Measurements from ENCODE around the gene ARPIN.

Gene ARPIN

GRCh38 chr15:89899295-89899945, 13.3 kb downstream of the ARPIN start:
- TF ChIP-seq CTCF (conservative IDR thresholded peaks at IDR 0.05; ENCODE audit: low read length), result no peak
- no peak overlapping the region for H3K4me3 ChIP-seq (ENCODE audit: low read length)

GRCh38 chr15:89898614-89899294, 14.0 kb downstream of the ARPIN start:
- peak; percentile 67 for TF ChIP-seq CTCF (conservative IDR thresholded peaks at IDR 0.05; ENCODE audit: low read length)
- peak; percentile 50 for DNase-seq (ENCODE audit: low read depth)

More at GRCh38 chr15:89899295-89899945, 13.3 kb downstream of the ARPIN start:
- no peak for DNase-seq (ENCODE audit: low read depth)

GRCh38 chr15:89898146-89898545, 14.6 kb downstream of the ARPIN start:
- no peak for TF ChIP-seq CTCF (conservative IDR thresholded peaks at IDR 0.05; ENCODE audit: low read length)
- H3K4me3 ChIP-seq (ENCODE audit: low read length), result no peak overlapping the region
- no peak for DNase-seq (ENCODE audit: low read depth)

More at GRCh38 chr15:89898614-89899294, 14.0 kb downstream of the ARPIN start:
- no peak overlapping the region for H3K4me3 ChIP-seq (ENCODE audit: low read length)

- peak; percentile 92 for DNase-seq (ENCODE audit: low read depth)
Measured at GRCh38 chr15:89893696-89894447, 18.9 kb downstream of the ARPIN start, which contains the start of gene AP3S2. TSS of gene AP3S2 (minus strand) at chr15:89893994. CDS start at chr15:89893949, 45 bp downstream.

GRCh38 chr15:89893027-89893426, 19.7 kb downstream of the ARPIN start:
- peak; percentile 54 for DNase-seq (ENCODE audit: low read depth)
- no peak for TF ChIP-seq CTCF (conservative IDR thresholded peaks at IDR 0.05; ENCODE audit: low read length)
- peak overlapping the region; percentile 96 for H3K4me3 ChIP-seq (ENCODE audit: low read length)

More at GRCh38 chr15:89893696-89894447, 18.9 kb downstream of the ARPIN start, which contains the start of gene AP3S2:
- TF ChIP-seq CTCF (conservative IDR thresholded peaks at IDR 0.05; ENCODE audit: low read length), result 0 out of 2 replicates have a peak, but pooled peaks have one; percentile 1
- peak within 1 kb of the TSS; percentile 96 for H3K4me3 ChIP-seq (ENCODE audit: low read length)

- no peak overlapping the region for H3K4me3 ChIP-seq (ENCODE audit: low read length)
- peak; percentile 73 for TF ChIP-seq CTCF (conservative IDR thresholded peaks at IDR 0.05; ENCODE audit: low read length)
- peak; percentile 93 for DNase-seq (ENCODE audit: low read depth)
Measured at GRCh38 chr15:89888214-89888804, 24.4 kb downstream of the ARPIN start.
